ENCODE results near the gene CD80.

GRCh38 chr3:119490153-119490552 is 69.3 kb downstream of the CD80 start:
- TF ChIP-seq REST (IDR thresholded peaks at IDR 0.05; ENCODE audit: low read depth) (no peak), CREB1 (IDR thresholded peaks at IDR 0.05; ENCODE audit: low read depth) (no peak), MAX (IDR thresholded peaks at IDR 0.05) (no peak), TCF12 (IDR thresholded peaks at IDR 0.05; ENCODE audit: low read depth) (no peak), FOXM1 (IDR thresholded peaks at IDR 0.05; ENCODE audit: borderline replicate concordance, low read depth) (no peak), YY1 (IDR thresholded peaks at IDR 0.05; ENCODE audit: low read depth) (no peak), EP300 (IDR thresholded peaks at IDR 0.05; ENCODE audit: borderline replicate concordance) (no peak), ZBTB7A (IDR thresholded peaks at IDR 0.05; ENCODE audit: low read depth) (no peak), TEAD4 (IDR thresholded peaks at IDR 0.05) (no peak), RAD21 (IDR thresholded peaks at IDR 0.05; ENCODE audit: low read depth) (no peak), EGR1 (IDR thresholded peaks at IDR 0.05) (no peak)
- TF ChIP-seq, protein P1, sequence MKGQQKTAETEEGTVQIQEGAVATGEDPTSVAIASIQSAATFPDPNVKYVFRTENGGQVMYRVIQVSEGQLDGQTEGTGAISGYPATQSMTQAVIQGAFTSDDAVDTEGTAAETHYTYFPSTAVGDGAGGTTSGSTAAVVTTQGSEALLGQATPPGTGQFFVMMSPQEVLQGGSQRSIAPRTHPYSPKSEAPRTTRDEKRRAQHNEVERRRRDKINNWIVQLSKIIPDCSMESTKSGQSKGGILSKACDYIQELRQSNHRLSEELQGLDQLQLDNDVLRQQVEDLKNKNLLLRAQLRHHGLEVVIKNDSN (IDR thresholded peaks at IDR 0.05): no peak

All from Ishikawa (cell line).